HAP-1 (cell line): Measurements from ENCODE around the gene TESMIN.

ENCODE experiments used
- DNase-seq, 2 experiments: peaks; one replicate each; pipeline ENCODE4 v3.0.0-alpha.2; 2016 to 2020; ENCODE audit warnings: low spot score in 2 of 2
- H3K27me3 ChIP-seq: fragments of 250-450 bp; sonication (Bioruptor Pico); 2 replicates; pipeline ENCODE4 v1.5.1; 2020; ENCODE audit warnings: low read depth, mild to moderate bottlenecking, moderate library complexity
- H3K36me3 ChIP-seq: fragments of 250-450 bp; sonication (Bioruptor Pico); replicated peaks from 2 replicates; pipeline ENCODE4 v1.5.1; 2020; ENCODE audit warnings: mild to moderate bottlenecking
- H3K4me1 ChIP-seq: fragments of 250-450 bp; sonication (Bioruptor Pico); 2 replicates; pipeline ENCODE4 v1.5.1; 2020; ENCODE audit warnings: mild to moderate bottlenecking
- H3K4me3 ChIP-seq: fragments of 250-450 bp; sonication (Bioruptor Pico); 2 replicates; pipeline ENCODE4 v1.5.1; 2020; ENCODE audit warnings: mild to moderate bottlenecking, moderate library complexity
- H3K9me3 ChIP-seq: fragments of 250-450 bp; sonication (Bioruptor Pico); 2 replicates; pipeline ENCODE4 v1.5.1; 2020; ENCODE audit warnings: mild to moderate bottlenecking, moderate library complexity
- in situ Hi-C: fragments of 300-500 bp; cut with MboI; formaldehyde crosslinking; loops from 3 replicates; pipeline ENCODE4 v1.14.3; 2020; ENCODE audit warnings: low sequenced_read_pairs, inconsistent platforms, mixed read lengths

The TESMIN gene

DNA sequence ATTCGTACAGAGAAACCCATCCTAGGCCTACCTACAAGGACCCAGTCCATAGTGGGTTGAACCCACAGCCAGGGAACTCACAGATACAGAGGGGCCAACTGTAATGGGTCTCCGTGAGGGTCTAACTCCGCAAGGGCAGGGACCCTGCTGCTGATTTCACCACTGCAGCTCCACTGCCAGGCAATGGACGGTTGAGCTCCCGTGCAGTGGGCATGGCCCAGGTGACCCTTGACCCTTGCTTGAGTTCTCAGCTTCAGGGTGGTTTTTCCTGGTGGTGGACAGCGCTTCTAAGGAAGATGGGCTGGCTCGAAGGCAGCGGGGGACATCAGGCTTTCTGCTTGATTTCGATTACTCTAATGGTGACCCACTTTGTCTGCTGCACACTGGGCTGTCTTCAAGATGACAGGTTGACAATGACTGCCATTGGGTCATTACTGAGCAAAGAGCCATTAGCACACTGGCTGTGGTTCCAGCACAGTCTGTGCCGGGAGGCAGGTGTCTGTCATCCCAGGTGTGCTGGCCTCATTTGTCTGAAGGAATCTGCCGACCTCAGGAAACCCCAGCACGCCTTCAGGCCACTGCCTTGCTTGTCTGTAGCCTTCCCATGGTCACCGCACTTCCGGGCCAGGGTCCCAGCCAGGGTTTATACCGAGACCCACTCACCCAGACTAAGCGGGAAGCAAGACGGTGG is 70.6 kb downstream of the TESMIN start:
- no peaks in the 10 kb centered on the region for H3K27me3 ChIP-seq
- DNase-seq: peak in 1 of 2 experiments; percentile 5
- in situ Hi-C loops: no loop called here
- H3K9me3 ChIP-seq: no peaks in the 10 kb centered on the region
- H3K4me3 ChIP-seq: no peak overlapping the region
- no peaks in the 10 kb centered on the region for H3K4me1 ChIP-seq
- H3K36me3 ChIP-seq: no peaks in the 10 kb centered on the region

DNA sequence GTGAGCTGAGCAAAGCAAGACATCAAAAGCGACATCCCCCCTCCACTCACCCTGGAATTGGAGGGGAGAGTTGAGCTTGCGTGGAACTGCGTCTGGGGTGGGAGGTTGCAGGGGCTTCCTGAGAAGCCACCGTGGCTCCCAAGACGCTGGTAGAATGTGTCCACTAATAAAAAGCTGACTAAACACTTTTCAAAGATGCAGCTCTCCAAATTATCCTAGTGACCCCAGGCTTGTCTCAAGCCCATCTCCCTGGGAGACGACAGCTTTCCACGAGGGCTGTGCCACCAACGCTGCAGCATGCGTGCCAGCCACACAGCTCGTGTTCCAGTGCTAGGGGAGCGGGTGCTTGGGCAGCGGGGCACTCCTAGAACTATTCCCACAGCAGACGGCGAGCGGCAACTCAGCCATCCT is 73.3 kb downstream of the TESMIN start:
- in situ Hi-C loops: no loop called here
- Histone ChIP-seq H3K9me3 (no peaks in the 10 kb centered on the region), H3K4me1 (no peaks in the 10 kb centered on the region), H3K27me3 (no peaks in the 10 kb centered on the region), H3K4me3 (no peak overlapping the region), H3K36me3 (no peaks in the 10 kb centered on the region)
- DNase-seq: no peak

DNA sequence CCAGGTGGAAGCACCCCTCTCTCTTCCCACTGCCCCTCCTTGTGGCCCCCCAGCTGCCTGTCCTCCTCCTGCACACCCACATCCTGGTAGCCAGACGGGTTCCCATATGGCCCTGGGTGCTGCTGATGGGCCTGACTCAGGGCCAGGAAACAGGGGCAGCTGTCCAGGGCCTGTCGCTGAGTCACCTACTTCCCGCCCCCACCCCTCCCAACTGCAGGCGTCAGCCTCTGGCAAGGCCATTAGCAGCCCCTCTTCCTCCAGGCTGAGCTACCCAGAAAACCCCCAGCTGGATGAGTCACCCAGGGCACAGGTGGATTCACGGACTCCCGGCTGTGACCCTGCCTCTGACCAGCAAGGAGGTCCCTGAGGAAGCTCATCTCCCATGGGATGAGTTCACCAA is 73.9 kb downstream of the TESMIN start:
- no peaks in the 10 kb centered on the region for H3K36me3 ChIP-seq
- H3K4me1 ChIP-seq: no peaks in the 10 kb centered on the region
- in situ Hi-C loops: no loop called here
- no peaks in the 10 kb centered on the region for H3K9me3 ChIP-seq
- no peak overlapping the region for H3K4me3 ChIP-seq
- DNase-seq: no peak
- no peaks in the 10 kb centered on the region for H3K27me3 ChIP-seq

DNA sequence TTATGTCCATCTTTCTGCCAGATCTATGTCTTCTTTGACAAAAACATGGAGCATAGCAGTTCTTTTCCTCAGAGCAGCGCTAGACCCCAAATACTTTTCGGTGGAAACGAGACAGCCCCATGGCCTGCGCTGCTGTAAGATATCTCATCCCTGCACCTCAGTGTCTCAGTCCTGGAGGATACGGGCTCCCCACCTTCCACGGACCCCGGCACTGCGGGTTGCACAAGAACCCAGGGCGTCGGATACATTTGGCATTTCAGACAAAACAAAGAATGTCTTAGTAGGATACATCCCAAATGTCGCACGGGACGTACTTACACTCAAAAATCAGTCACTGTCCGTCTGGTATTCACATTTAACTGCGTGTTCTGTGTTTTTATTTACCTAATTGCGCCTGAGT is 76.9 kb downstream of the TESMIN start:
- in situ Hi-C loops: no loop called here
- Histone ChIP-seq H3K4me1 (no peaks in the 10 kb centered on the region), H3K4me3 (no peak overlapping the region), H3K9me3 (no peaks in the 10 kb centered on the region), H3K36me3 (no peaks in the 10 kb centered on the region), H3K27me3 (no peaks in the 10 kb centered on the region)
- no peak for DNase-seq

DNA sequence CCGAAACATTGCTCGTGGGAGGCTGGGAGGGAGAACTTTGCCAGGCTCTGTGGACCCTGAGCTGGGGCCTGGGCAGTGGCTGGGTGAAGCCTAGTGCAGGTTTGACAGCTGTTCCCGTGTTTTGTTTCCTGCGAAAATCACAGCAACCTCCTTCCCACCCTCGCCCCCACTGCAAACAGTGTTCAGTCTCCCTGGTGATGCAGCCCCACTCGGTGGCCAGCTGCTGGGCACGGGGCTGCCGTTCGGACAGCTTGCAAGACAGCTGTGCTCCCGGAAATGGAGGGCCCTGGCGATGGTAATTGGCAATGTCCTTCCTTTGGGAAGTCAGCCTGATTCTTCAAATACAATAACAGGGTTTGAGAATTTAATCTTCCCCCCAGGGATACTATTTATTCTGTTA is 77.3 kb downstream of the TESMIN start:
- no peaks in the 10 kb centered on the region for H3K9me3 ChIP-seq
- in situ Hi-C loops: no loop called here

DNA sequence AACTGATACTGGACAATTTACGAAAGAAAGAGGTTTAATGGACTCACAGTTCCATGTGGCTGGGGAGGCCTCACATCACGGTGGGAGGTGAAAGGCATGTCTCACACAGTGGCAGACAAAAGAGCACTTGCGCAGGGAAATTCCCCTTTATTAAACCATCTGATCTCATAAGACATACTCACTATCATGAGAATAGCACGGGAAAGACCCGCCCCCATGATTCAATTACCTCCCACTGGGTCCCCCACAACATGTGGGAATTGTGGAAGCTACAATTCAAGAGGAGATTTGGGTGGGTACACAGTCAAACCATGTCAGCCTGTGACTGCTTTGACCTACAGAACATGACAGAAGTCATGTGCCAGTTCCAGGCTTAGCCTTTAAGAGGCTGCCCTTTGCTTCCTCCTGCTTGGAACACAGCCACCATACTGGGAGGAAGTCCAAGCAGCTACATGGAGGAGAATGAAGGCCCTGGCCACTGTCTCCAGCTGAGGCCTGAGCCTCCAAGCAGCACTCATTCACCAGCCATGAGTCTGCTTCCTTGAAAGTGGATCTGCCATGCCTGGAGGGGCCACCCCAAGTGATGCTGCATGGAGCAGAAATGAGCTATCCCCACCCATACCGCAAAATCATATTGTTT is 77.9 kb downstream of the TESMIN start:
- no peak overlapping the region for H3K4me3 ChIP-seq
- H3K27me3 ChIP-seq: no peaks in the 10 kb centered on the region
- in situ Hi-C loops: no loop called here
- no peaks in the 10 kb centered on the region for H3K9me3 ChIP-seq
- H3K4me1 ChIP-seq: no peaks in the 10 kb centered on the region
- H3K36me3 ChIP-seq: no peaks in the 10 kb centered on the region
- DNase-seq: no peak

More for the DNA sequence above, 77.3 kb downstream of the TESMIN start:
- no peaks in the 10 kb centered on the region for H3K4me1 ChIP-seq
- no peak for DNase-seq
- H3K27me3 ChIP-seq: no peaks in the 10 kb centered on the region
- H3K4me3 ChIP-seq: no peak overlapping the region
- H3K36me3 ChIP-seq: no peaks in the 10 kb centered on the region

DNA sequence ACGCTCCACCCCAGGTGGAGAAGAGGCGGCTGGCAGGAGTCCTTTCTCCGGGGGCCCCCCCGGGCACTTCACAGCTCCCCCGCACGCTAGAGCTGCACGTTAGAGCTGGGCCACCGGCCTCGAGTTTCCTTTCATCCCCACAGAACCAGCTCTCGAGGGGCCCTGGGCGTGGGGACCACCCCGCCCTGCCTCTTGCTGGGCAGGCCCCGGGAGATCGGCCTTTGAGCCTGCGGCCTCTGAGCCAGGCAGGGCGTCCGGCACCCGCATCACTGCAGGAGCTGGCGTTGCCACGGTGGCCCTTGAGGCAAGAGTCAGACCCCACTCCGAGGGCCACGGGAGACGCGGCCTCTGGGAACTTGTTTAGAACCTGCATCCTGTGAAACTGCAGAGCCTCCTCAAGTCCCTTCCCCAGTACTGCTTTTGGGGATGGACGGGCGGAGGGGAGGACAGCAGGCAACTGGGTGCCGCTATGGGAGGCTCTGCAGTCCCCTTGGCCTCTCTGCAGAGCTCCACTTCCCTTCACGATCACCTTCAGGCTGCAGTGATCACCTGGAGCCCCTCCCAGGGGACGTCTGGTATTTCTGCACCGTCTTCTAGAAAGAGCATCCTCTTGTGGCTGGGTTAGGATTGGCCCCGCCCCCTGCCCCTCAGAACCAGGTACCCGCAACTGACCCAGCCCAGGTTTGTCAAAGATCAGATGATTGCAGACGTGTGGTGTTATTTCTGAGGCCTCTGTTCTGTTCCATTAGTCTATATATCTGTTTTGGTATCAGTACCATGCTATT is 80.9 kb downstream of the TESMIN start:
- H3K27me3 ChIP-seq: no peaks in the 10 kb centered on the region
- in situ Hi-C loops: no loop called here
- DNase-seq: no peak

DNA sequence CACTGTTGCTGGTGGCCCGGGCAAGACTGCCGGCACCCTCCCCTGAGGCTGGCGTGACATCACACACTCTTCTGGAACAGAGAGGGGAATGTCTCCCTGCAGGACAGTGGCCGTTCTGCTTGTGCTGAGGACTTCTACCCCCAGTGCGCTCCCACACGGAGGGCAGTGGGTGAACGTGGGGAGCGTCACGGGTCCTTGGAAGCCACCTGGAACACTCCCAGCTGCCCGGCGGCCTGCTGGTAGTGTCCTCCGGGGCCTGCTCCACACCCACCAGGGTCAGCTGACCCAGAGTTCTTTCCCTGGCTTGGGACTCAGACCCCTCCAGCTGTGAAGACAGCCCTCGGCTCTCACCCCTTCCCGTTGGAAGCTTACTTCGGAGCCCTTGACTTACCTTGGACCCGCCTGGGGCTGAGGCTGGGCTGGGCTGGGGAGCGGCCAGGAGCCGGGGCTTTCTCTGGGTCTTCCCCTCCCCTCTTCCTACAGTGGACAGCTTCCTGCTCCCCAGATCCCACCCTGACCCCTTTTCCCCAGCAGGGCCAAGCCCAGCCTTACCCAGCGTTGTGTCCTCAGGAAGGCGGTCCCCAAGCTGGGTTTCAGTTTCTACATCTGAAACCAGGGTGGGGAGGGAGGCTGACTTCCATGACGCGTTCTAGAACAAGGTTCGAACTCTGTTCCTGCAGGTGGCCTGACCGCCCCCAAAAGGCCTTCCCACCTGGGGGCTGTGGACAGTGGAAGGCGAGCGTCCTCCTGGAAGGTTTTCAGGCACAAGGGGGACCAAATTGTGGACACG is 81.8 kb downstream of the TESMIN start:
- DNase-seq: no peak
- H3K36me3 ChIP-seq: no peaks in the 10 kb centered on the region
- H3K4me3 ChIP-seq: no peak overlapping the region
- in situ Hi-C loops: no loop called here
- H3K9me3 ChIP-seq: no peaks in the 10 kb centered on the region
- H3K4me1 ChIP-seq: no peaks in the 10 kb centered on the region
- H3K27me3 ChIP-seq: no peaks in the 10 kb centered on the region

More for the DNA sequence above, 80.9 kb downstream of the TESMIN start:
- Histone ChIP-seq H3K4me1 (no peaks in the 10 kb centered on the region), H3K9me3 (no peaks in the 10 kb centered on the region), H3K4me3 (no peak overlapping the region), H3K36me3 (no peaks in the 10 kb centered on the region)

DNA sequence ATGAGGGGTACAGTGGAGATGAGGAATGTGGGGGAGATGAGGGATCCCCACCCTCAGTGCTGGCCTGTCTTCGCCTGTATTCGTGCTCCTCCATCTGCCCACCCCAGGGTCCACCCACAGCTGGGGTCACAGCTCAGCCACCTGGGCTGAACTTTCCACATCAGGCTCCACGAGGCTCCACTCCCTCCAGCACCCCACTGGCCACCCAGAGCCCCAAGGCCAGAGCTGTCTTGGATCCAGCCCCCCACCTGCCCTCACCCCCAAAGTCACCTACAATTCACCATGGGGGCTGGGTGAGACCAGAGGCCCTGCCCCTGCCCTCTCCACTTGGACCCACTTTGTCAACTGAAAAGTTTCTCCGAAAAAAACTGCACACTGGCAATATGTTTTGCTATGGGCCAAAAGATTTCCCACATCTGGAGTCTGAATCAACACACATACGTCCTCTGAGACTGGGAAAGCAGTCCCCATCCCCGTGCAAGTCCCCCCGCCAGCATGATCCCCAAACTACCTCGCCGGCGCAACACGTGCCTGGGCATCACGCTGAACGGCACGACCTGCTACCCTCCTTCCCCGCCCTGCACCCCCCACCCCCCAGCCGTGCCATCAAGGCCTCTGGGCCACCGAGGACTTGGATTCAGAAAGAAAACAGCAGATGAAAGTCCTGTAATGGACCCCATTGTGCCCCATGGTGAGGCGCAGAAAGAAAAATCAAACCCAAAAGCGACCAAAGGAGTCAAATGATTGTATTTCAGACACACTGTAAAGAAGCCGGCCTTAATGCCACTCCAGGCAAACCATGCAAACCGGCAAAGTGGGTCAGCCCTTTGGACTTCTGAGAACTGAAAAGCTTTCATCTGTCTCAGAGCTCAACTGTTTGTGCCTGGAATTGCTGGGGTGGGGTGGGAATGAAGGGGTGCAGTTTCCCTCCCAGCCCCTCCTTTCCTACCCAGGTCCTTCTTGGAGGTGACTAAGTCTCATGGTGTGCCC is 83.5 kb downstream of the TESMIN start:
- DNase-seq: no peak
- in situ Hi-C loops: no loop called here

DNA sequence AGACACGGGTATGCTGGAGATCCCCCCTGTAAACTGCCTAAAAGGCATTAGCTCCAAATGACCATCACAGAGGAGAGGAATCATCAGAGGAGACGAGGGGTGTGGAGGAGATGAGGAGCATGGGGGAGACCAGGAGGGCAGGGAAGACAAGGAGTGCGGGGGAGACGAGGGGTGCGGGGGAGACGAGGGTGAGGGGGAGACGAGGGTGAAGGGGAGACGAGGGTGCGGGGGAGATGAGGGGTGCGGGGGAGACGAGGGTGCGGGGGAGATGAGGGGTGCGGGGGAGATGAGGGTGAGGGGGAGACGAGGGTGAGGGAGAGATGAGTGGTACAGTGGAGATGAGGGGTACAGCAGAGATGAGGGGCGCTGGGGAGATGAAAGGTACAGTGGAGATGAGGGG is 84.5 kb downstream of the TESMIN start:
- no peaks in the 10 kb centered on the region for H3K9me3 ChIP-seq
- no peak for DNase-seq
- H3K4me3 ChIP-seq: no peak overlapping the region
- H3K27me3 ChIP-seq: no peaks in the 10 kb centered on the region
- H3K36me3 ChIP-seq: no peaks in the 10 kb centered on the region
- in situ Hi-C loops: no loop called here
- H3K4me1 ChIP-seq: no peaks in the 10 kb centered on the region

More for the DNA sequence above, 83.5 kb downstream of the TESMIN start:
- H3K9me3 ChIP-seq: no peaks in the 10 kb centered on the region
- H3K27me3 ChIP-seq: no peaks in the 10 kb centered on the region
- H3K4me1 ChIP-seq: no peaks in the 10 kb centered on the region
- no peak overlapping the region for H3K4me3 ChIP-seq
- H3K36me3 ChIP-seq: no peaks in the 10 kb centered on the region

DNA sequence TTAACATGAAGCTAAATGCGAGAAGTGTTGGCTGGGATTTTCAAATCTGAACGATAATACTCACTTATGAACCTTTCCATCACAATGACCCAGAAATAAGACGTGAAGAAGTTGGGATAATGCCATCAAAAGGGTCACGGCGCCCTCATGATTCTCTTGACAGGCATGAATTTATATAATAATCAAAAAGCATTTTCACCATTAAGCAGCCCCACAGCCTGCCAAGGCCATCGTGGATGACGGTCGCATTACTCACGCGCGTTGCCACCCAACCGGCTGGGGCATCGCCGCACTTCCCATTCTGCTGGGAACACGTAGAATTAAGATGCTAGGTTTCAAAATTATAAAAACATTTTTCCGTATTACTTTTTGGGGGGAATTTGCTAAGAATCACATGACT is 85.9 kb downstream of the TESMIN start:
- DNase-seq: no peak
- no peak overlapping the region for H3K4me3 ChIP-seq
- H3K36me3 ChIP-seq: no peaks in the 10 kb centered on the region
- in situ Hi-C loops: no loop called here
- H3K4me1 ChIP-seq: no peaks in the 10 kb centered on the region
- no peaks in the 10 kb centered on the region for H3K27me3 ChIP-seq
- H3K9me3 ChIP-seq: no peaks in the 10 kb centered on the region; the same call in 1 of the 2 replicates

DNA sequence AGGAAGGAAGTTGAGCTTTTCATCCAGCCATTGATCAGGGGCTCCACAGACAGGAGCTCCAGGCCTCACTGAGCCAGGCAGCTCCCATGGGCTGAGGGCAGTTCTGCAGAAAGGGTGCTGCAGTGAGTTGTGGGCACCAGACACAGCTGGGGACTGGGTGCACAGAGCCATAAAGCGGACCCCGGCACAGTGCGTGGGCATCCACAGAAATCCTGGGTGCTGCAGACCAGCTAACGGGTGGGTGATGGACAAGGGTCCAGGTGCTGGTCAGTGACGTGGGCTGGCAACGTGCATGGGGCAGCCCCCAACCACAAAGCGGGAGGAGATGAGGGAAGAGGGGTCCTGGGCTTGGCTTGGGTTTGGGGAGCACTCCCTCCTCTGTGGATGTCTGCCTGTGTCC is 86.4 kb downstream of the TESMIN start:
- Histone ChIP-seq H3K4me1 (no peaks in the 10 kb centered on the region), H3K4me3 (no peak overlapping the region), H3K27me3 (no peaks in the 10 kb centered on the region), H3K9me3 (no peaks in the 10 kb centered on the region; the same call in 1 of the 2 replicates), H3K36me3 (no peaks in the 10 kb centered on the region)
- no peak for DNase-seq
- in situ Hi-C loops: no loop called here

DNA sequence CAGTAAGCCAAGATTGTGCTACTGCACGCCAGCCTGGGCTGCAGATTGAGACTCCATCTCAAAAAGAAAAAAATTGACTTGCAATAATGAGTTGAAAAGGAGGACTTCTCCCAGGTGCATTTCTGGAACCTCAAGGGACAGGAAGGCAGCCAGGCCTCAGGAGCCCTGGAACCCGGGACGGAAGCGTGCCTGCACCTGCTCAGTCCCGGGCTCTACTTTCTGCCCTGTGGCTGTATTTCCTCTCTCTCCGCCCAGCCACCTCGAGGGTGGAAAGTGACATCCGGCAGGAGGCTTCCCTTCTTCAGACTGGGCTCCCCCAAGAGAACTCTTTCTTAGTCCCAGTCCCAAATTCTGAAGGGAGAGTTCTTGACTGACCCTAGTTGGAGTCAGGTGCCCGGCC is 87.2 kb downstream of the TESMIN start:
- no peaks in the 10 kb centered on the region for H3K36me3 ChIP-seq
- no peak for DNase-seq
- H3K4me3 ChIP-seq: no peak overlapping the region
- H3K4me1 ChIP-seq: no peaks in the 10 kb centered on the region
- in situ Hi-C loops: no loop called here
- no peaks in the 10 kb centered on the region; the same call in 1 of the 2 replicates for H3K9me3 ChIP-seq
- H3K27me3 ChIP-seq: no peaks in the 10 kb centered on the region
